ENCODE data around the gene CPNE5.

CPNE5 gene

DNA sequence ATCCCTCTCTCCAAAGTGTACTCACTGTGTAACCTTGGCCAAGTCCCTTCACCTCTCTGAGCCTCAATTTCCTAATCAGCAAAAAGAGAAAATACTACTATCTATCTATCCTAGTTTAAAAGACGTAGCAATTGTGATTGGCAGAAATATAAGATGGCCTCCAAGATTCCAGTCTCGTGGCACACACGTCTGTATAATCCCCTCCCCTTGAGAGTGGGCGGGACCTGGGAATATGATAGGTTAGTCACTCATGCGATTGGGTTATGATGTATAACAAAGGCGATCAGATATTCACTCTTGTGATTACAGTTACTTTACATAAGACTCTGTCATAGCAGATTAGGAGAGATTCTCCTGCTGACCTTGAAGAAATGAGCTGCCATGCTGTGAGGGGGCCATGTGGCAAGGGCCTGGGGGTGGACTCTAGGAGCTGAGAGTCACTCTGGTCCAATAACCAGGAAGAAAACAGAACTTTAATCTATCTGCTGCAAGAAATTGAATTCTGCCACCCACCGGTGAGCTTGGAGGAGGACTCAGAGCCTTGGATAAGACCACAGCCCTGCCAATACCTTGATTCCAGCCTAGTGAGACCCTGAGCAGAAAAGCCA, 6.0 kb downstream of the CPNE5 start:
- no peak for DNase-seq

DNA sequence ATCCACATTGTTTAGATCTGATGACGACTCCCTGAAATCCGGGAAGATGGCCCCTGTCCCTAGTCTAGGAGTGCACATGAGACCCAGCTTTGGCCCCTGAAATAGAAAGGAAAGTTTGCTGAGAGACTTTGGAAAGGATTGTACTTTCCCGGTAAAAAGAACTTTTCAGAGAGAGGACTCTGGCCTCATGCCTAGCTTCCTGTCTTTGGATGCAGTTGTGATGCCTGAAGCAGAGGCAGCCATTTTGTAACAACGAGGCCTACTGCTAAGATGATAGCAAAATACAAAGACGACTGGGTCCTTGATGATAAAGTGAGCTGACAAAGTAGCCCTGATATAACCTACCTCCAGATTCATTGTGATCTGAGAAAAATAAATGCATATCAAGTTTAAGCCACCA, 6.9 kb downstream of the CPNE5 start:
- DNase-seq = no peak

DNA sequence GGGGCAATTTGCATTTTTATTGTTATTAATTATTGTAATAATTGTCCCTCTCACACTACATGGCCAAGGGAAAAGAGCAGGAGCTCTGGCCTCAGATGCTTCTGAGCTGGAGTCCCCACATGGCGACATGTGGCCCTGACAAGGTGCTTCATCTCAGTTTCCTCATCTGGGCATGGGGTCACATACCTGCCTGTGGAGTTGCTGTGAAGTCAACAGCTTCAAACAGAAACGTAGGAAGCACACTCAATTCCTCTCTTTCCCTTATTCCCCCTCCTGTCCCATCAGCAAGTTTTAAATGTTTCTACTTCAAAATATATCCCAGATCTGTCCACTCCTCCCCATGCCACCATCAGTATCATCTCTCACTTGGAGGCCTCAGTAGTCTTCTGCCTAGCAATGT, 8.7 kb downstream of the CPNE5 start:
- no peak for DNase-seq

DNA sequence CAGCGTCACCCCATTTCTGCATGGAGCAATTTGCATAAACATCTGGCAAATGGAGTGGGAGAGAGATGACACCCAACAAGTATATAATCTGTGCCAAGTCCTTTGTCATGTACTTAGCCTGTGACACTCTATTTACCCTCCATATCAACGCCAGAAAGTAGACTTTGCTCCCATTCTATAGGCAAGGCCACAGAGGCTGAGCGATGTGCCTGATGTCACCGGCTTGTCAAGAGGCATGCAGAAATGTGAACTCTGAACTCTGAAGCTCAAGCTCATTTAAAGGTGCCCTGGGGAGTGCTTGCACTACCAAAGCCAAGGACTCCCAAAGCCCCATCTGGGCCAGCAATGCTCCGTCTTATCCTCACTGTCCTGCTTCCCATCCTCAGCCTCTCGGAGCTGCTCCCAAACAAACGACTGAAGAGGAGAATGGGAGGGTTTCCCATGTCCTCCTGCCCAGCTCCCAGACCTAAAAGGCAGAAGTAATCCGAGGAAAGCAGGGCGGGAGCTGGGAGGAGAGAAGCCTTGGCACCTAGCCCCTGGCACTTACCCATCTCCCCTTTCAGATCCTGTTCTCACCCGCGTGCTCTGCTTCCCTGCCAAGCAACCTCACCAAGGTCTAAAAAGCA, 9.2 kb downstream of the CPNE5 start:
- DNase-seq = no peak

DNA sequence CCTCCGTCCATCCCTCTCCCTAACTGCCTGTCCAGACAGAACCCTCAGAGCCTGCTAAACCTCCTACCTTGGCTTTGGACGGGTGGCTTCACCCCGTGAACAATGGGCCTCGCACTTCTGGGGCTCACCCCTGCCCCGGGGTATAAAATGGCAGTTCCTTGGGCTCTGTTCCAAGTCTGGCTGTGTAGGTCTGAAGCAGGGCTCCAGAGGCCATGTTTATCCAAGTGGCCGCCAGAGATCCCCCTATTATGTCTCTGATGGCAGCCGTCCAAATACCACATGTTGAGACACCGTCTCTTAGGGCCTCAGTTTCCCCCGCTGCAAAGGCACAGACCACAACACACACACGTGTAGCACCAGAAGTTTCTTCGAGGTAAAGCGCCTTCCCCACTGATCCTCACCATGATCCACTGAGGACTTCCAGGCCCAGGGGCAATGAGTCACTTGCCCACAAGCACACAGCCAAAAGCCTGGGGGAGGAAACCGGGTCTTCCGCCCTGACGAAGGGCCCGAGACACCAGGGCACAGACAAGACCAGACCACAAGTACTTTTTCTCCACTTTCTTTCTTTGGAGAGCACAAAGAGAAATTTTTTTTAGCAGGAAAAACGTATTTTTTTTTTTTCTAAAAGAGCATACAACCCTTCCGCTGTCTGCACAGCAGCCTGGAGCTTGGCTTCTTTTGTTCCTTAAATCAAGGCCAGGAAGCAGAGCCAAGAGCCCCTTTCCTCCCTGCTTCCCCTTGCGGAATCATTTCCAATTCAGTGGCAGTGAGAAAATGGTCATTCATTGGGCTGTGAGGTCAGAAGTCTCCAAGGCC, 11.8 kb downstream of the CPNE5 start:
- DNase-seq = no peak

DNA sequence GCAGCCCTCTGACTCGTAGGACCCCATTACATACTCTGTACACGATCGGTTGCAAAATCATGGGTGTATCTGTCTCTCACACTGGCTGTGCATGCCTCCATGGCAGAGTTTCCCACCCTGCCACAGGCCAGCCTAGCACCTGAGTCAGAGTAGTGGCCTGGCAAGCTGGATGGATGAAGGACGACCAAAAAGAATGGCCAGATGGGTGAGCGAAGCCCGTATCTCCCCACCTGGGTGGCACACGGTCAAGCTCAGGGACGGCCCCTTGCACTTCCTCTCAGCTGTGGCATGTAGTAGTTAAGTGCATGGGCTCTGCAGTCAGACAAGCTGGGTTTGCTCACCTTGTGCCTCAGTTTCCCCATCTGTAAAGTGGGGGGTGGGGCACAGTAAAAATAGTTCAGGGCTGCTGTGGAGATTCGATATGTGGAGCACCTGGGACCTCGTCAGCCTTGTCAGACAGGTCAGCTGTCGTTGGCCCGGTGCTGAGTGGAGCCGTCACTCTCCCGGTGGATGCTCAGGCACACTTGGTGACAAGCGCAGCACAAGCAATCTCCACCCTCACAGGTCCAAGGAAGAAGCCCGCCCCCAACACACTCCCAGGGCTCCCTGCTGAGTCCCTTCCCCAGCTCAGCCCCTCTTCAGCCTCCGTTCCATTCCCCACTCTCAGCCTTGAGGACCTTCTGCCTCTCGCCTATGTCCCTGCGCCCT, 12.6 kb downstream of the CPNE5 start:
- no peak for DNase-seq

DNA sequence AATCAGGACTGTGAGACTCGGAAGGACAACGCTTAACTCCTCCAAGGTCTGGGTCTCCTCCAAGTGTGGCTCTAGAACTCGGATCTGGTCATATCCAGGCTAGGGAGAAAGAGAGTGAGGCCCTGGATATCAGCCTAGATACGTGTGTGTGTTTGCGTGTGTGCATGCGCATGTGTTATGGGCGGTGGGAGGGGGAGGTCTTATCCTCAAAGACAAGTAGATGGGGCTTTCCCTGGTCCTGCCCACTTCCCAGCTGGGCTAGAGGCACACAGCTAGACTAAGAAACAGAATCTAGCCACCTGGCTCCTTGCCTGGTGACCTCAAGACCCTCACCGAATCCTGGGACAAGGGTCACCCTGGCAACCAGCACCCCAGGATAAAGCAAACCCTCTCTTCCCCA, 13.2 kb downstream of the CPNE5 start:
- DNase-seq = no peak

DNA sequence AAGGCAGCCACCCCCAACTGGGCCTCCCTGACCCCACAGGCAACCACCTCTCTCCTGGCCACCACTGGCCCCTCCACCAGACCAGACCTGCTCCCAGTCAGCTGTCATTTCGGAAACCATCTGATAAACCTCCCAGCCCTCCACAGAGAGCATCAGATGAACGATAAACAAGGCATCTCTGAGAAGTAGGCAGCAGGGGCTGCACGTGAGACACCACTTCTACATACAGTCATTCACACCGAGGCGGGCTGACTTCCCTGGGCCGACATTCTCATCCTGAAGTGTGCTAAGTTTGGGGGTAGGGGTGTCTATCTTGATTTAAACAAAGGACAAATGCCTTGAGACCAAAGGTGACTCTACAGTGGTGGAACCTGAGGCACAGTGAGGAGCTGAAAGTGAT, 13.8 kb downstream of the CPNE5 start:
- DNase-seq = no peak

DNA sequence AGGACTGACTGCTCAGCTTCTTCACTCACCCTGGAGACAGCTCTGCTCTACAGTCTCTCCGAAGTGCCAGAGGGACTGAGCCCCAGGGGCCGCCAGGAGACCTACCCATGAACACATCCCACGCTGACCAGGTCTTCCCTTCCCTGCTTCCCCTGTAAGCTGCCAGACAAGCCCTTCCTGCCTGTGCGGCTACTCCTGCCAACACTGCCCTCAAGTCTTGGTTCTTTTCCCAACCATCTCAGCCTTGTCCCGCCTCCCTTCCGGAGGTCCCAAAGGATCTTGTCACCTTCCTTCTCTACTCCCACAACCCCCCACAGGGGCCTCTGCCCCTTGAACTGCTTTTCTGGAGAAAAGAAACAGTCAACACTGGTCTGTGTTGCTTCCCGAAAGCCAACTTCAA, 15.0 kb downstream of the CPNE5 start:
- DNase-seq = no peak

DNA sequence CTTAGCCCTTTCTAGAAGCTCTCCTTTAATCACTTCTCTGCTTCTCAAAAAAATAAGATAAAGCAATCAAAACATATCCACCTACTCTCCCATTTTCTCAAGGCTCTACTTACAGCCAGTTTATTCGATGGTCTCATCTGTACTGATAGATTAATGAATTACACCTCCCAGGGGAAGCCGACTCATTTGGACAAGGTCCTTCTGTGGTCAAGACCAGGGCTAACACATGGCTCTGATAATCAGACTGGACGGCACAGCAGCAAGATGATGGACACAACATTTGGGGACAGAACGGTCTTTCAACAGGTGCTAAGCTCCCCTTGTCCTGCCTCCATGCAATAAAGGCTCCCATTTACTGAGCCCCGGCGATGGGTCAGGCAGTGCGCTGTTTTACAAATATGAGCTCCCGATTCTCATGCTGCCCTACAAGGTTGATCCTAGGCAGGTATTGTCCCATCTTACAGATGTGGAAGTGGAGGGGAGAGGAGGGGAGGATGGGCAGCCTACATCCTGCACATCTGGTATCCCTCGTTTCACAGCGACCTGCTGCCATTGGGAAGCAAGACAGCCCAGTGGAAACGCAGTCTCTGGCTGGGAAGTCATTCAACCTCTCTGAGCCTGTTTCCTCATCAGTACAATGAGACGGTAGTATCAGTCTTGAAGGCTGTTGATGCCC, 15.7 kb downstream of the CPNE5 start:
- DNase-seq = no peak

DNA sequence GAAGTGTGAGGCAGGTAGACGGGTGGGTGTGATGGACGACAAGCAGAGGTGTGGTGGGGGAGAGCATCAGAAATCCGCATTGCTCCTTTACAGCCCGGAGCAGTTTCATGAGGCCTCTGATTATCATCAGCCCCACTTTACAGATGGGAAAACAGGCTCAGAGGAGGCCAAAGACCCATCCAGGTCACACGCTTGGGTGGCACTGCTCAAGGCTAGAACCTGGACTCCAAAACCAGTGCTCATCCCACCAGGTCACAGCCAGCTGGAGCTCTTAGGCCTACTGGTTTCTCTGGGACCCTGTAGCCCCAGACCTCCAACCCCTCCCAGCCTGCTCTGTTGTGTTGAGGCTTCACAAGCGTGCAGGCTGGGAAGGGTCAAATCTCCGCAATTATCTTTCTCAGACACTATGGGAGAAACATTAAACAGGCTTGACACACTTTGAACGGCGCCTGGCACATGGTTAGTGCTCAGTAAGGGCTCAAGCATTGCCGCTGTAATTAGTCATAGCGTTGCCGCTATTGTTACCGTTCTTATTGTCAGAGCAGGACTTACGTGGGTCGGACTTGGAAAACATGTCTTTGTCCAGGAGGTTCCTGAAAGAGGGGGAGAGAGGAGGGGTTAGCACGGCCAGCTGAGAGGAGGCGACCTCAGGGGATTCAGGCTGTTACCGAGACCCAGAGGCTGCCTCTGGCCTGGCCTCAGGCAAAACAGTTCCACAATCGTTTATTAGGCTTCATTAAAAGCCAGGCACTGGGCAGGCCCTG, 16.6 kb downstream of the CPNE5 start:
- DNase-seq = no peak

DNA sequence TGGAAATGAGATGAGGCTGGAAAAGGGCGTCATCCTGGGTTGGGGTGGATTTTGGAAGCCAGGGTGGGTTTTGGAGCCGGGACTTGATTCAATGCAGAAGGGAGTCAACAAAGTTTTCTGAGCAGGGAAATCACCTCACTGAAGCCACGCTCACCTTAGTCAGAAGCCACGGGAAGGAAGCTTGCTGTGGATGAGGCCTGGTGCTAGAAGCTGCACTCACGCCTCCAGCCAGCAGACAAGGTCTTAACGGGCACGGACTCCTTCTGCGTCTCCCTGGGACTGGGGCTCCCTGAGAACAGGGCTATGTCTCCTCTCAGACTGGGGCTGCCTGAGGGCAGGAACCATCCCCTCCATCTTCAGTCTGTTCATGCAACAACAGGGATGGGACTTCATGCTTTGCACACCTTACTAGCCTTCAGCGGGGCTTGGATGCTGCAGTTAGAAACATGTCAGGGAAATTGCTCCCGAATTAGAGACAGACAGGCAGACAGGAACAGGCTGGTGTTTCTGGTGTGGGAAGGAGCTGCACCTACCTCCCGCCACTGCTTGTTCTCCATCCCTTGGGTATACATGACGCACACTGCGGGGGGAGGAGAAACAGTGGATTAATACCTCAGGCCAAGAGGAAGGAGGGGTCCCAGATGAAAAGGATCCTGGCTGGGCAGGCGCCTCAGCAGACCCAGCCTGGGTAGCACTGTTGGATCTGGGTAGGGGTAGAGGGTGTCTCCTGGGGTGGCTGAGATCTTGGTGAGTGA, 17.5 kb downstream of the CPNE5 start:
- DNase-seq = no peak

DNA sequence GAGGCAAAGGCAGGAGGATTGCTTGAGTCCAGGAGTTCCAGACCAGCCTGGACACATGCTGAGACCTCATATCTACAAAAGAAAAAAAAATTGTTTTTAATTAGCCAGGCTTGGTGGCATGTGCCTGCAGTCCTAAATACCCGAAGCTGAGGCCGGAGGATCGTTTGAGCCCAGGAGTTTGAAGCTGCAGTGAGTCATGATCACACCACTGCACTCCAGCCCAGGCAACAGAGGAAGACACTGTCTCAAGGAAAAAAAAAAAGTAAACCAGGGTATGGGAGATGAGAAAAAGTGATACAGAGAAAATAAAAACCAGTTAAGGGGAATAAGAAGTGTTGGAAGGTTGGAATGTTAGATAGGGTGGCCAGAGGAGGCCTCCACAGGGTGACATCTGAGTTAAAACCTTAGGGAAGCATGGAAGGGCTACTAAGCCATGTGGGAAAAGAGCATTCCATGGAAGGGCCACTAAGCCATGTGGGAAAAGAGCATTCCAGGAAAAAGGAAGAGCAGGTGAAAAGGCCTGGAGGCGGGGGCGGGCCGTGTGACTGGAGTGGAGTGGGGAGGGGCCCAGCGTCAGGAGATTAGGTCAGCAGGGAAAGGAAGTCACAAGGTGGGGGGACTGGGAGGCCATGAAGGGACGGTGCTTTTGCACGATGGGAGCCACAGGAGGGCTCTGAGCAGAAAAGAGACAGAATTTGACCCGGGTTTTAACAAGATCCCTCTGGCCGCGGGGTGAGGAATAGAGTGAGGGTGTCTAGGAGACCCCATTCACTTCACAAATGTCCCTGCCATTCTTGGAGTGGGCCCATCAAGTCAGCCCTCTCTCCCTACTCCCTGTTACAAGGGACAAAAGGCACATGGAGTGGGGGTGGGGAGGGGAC, 18.3 kb downstream of the CPNE5 start:
- no peak for DNase-seq

DNA sequence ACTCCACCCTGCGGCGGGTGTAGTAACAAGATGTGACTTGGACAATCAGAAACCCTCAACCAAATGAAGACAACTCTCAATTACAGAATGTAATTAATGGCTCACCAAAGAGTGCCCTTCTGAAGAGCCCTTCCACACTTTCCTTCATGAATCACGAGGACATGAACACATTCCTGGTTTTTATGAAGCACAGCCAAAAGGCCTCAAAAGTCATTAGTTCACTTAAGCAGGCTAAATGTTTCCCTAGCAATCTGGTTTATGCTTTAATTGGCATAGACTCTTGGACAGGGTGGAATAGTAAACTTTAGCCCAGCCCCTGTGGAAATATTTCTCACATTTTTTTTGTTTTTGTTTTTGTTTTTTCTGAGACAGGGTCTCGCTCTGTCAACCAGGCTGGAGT, 20.5 kb downstream of the CPNE5 start:
- no peak for DNase-seq

DNA sequence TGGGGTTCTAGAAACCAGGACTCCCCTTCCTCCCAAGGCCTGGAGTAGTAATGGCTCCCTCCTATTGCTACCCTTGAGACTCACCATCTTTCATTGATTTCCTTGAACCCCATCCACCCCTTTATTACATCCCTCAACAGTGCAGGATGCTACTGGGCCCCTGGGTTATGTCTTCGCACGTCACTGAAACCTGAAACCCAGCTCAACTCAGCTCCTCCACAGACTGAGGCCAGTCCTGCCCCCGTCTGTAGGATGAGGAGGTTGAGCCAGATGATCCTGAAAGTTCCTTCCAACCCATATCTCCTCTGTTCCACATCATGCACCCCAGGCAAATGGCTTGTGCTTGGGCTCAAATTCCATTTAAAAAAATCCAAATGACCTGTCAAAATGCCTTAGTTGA, 21.4 kb downstream of the CPNE5 start:
- DNase-seq = no peak

DNA sequence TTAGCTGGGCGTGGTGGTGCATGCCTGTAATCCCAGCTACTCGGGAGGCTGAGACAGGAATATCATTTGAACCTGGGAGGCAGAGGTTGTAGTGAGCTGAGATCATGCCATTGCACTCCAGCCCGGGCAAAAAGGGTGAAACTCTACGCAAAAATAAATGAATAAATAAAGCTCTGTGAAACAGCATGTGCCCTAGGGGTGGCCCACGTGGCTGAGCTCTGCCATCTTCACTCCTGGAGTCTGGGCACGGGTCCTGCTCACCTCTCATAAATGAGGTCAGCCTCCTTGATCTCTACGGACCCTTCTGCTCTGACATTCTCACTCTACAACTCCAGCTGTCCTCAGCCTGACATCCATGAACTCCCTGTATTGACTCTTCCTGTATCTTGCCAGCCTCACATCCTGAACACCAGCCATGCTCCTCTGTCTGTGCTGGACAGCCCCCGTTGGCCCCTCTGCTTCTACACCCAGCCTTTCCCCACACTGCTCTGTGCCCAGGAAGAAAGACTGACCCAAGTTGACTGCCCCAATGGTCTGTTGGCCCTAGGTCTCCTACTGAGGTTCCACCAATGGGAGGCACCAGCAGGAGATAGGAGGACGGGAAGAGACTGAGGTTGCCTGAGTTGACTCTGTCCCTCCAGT, 21.9 kb downstream of the CPNE5 start:
- DNase-seq = no peak

DNA sequence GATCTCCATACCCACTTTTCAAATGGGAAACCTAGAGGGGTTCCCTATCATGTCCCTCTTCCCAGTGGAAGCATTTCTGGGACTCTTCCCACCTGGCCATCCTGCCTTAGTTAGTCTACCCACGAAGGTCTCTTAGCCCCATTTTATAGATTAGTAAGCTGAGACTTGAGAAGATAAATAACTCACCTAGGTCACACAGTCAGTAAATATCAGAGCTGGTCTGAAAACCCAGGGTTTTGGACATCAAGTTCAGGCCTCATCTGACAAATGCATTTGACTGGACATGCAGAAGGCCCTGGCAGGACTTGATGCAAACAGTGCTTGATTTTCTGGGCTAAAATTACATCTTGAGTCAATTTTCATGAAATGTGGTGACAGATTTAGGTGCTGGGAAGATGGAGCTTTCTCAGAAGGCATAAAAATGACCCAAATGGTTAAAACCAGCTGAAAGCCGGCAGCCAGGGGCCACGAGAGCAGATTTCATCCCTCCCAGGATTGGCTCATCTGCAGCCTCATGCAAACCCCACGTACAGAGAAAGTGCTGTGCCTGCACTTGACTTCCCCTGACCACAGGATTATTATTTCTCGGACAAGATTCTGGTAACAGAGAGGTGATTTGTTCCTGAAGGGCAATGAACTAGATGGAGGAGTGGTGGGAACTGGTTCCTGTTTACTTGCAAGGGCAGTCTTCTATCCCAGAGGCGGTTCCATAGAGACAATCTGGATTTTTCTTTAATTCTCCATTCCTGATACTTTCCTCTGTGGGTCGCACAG, 23.1 kb downstream of the CPNE5 start:
- DNase-seq = no peak

DNA sequence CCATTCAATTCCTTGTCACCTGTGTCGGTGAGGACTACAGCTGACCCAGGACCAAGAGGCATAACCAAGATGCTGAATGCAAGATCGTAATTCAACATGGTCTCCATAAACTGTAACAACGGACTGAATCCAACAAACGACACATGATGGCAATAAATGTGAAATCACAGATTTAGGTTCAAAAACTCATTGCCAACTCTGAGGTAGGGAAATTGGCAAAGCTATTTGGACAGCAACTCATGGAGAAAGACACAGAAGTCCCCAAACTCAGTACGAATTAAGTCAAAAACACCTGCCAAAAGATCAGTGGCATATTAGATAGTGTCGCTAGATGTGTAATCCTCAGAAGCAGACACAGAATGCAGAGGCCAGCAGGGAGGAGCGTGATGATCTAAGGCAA, 25.0 kb downstream of the CPNE5 start:
- no peak for DNase-seq

DNA sequence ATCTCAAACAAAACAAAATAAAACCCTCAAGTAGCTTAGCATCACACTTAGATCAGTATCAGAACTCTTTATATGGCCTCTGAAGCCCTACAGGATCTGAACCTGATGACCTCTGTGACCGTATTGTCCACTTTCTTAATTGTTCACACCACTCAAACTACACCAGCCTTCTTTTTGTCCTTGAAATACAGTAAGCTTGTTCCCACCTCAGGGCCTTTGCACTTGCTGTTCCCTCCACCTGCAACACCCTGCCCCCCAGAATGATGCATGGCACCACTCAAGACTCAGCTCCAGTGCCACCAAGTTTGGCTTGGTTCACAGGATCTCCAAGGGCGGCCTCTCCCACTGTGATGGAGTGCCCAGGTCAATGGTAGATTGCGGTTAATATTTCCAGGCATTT, 25.7 kb downstream of the CPNE5 start:
- DNase-seq = no peak

Measured in activated CD4-positive, alpha-beta T cell treated with anti-CD3 and anti-CD28 coated beads for 1 hour (primary cell).